C1 segment of cervical spinal cord (tissue), 14 donors: Measurements from ENCODE around the gene TRMT44.
"Not testable (repeated sequence)": the region's sequence is repeated elsewhere in the genome, so short reads cannot be mapped to it uniquely, and the experiment has no call there.

Experiments used
- DNase-seq, 14 donors: peaks; one replicate each; lab custom pipeline; 2025; lab: John Stamatoyannopoulos, UW

Gene TRMT44

GRCh38 chr4:8407316-8407715, 33.3 kb upstream of the TRMT44 start:
- DNase-seq: no peak

GRCh38 chr4:8407756-8408155, 32.8 kb upstream of the TRMT44 start:
- no peak for DNase-seq

GRCh38 chr4:8409264-8410065, 31.1 kb upstream of the TRMT44 start:
- no peak for DNase-seq

- DNase-seq: no peak
These were observed 30.4 kb upstream of the TRMT44 start for GRCh38 chr4:8410066-8410625.

- no peak for DNase-seq
These were observed 29.8 kb upstream of the TRMT44 start for GRCh38 chr4:8410641-8411271.

- DNase-seq: no peak
These were observed 29.0 kb upstream of the TRMT44 start for GRCh38 chr4:8411351-8412180.

GRCh38 chr4:8412288-8412687, 28.3 kb upstream of the TRMT44 start:
- DNase-seq: no peak

GRCh38 chr4:8414377-8414776, 26.2 kb upstream of the TRMT44 start:
- DNase-seq: no peak

- DNase-seq: no peak
These were observed 23.4 kb upstream of the TRMT44 start for GRCh38 chr4:8417071-8417614.

- DNase-seq: no peak
These were observed 21.1 kb upstream of the TRMT44 start for GRCh38 chr4:8419222-8420041.

- not testable (repeated sequence) for DNase-seq
These were observed 20.4 kb upstream of the TRMT44 start for GRCh38 chr4:8420151-8420550.

- DNase-seq: no peak
These were observed 18.2 kb upstream of the TRMT44 start for GRCh38 chr4:8422327-8422726.

- DNase-seq: no peak
These were observed 17.8 kb upstream of the TRMT44 start for GRCh38 chr4:8422786-8423185.

- DNase-seq: no peak
These were observed 13.3 kb upstream of the TRMT44 start for GRCh38 chr4:8427262-8427661.

GRCh38 chr4:8427761-8428287, 12.8 kb upstream of the TRMT44 start:
- DNase-seq: peak in 1 of 14 donors; percentile 48

- DNase-seq: peak in 13 of 14 donors; percentile 82 to 96 (median 88)
These were observed 12.1 kb upstream of the TRMT44 start for GRCh38 chr4:8428288-8429097.

- no peak for DNase-seq
These were observed 9.0 kb upstream of the TRMT44 start for GRCh38 chr4:8431553-8431952.

GRCh38 chr4:8433136-8433535, 7.4 kb upstream of the TRMT44 start:
- DNase-seq: no peak

- no peak for DNase-seq
These were observed 6.1 kb upstream of the TRMT44 start for GRCh38 chr4:8434251-8435073.
